Posterior vena cava (tissue), 2 donors: Measurements from ENCODE around the gene SF3A2. TPM values are rescaled to one million over a fixed set of nuclear protein-coding genes. Genes with fewer than 3 reads are reported as not detected.
"Not testable (repeated sequence)": the region's sequence is repeated elsewhere in the genome, so short reads cannot be mapped to it uniquely, and the experiment has no call there.

Experiments
- DNase-seq: peaks from one replicate; pipeline ENCODE4 v3.0.0-alpha.2; 2020; ENCODE audit warnings: low spot score
- intact Hi-C, 2 donors: fragments of 100-400 bp; cut with DNase I; formaldehyde crosslinking; loops; one replicate each; pipeline versions ENCODE4 v1.14.1 to v1.14.2; 2022 to 2023
- total RNA-seq, 2 donors: library from RNA; stranded (reverse); fragmentation: NEBNext Ultra II Directional; extraction: Animal tissue kit (Norgen Biotek cat#: 25700); gene quantifications; one replicate each; pipeline ENCODE4 v1.2.1, GENCODE V29; 2021
- donor health status: DM: yes; HTN: yes; CAD: no.
- donor health status: DM: yes; HTN: yes; CAD: no.

The SF3A2 gene
- total RNA-seq, 2 donors from 2014 or later = 35.0 to 36.6 TPM

DNA sequence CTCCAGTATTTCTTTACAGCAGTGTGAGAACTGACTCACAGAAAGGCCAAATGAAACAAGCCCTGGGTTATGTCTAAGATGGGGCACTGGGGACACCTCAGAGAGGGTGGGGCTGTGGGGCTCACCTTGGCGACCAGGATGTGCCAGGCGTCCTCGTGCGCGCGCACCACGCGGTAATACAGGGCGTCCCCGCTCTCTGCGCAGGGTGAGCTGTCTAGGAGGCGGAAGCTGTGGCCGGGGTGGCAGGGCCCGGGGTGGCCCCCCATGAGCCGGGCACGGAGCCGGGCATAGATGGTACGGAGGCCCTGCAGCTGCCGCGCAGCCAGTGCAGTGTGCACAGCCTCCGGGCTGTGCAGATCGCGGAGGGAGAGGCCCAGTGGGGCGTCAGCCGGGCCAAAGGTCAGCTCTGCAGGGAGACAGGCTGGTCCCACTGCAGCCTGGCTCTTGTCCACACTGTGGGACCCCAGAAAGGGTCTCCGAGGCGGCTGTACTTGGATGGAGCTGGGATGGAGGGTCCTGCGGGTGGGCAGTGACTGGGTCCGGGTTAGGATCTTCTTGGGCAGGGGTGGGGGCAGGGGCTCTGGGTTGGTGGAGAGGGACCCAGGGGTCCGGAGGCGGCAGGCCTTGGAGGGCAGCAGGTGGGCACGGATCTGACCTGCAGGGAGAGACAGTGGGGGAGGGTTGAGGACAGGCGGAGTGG lies 42.0 kb downstream of the SF3A2 start:
- intact Hi-C loops = loop anchor here in 1 of 2 donors (5.0 kb wide), 1 partner anchor 114 kb away; no protein-coding TSS in a partner anchor
- DNase-seq = no peak

DNA sequence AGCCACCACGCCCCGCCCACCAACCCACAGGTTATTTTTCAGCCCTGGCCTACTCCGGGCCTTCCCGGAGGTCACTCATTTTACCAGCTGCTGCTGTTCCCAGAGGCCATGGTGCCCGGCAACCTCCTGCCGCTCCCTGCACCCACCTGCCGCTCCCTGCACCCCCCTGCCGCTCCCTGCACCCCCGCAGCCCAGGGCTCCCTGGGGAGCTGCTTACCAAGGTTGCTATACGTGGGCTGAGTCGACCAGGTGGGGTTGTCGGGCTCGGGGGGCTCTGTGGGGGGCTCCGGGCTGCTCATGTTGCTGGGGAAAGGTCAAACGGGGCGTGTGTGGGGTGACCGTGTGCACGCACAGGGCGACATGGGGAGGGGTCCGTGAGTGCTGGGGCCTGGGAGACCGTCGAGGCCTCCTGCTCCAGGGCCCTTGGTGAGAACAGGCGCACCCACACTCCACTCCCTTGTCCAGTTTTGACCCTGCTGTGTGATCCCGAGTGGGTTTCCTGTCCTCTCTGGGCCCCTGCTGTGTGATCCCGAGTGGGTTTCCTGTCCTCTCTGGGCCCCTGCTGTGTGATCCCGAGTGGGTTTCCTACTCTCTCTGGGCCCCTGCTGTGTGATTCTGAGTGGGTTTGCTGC lies 44.1 kb downstream of the SF3A2 start:
- intact Hi-C loops = no loop called here

DNA sequence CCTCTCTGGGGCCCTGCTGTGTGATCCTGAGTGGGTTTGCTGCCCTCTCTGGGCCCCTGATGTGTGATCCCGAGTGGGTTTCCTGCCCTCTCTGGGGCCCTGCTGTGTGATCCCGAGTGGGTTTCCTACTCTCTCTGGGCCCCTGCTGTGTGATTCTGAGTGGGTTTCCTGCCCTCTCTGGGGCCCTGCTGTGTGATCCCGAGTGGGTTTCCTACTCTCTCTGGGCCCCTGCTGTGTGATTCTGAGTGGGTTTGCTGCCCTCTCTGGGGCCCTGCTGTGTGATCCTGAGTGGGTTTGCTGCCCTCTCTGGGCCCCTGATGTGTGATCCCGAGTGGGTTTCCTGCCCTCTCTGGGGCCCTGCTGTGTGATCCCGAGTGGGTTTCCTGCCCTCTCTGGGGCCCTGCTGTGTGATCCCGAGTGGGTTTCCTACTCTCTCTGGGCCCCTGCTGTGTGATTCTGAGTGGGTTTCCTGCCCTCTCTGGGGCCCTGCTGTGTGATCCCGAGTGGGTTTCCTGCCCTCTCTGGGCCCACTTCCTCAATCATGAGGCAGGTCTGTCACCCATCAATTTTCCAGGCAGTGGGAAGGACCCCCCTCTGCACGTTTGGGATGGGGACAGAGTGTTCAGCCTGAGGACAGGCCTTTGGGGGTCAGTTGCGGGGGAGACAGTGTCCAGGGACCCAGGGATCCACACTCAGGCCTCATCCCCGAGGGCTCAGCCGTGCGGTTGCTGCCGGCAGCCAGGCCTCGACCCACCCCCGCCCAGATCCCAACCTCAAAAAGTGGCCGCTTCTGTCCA lies 44.8 kb downstream of the SF3A2 start:
- DNase-seq, intact Hi-C loops: not testable (repeated sequence)

More for the DNA sequence above, 44.1 kb downstream of the SF3A2 start:
- DNase-seq = no peak

DNA sequence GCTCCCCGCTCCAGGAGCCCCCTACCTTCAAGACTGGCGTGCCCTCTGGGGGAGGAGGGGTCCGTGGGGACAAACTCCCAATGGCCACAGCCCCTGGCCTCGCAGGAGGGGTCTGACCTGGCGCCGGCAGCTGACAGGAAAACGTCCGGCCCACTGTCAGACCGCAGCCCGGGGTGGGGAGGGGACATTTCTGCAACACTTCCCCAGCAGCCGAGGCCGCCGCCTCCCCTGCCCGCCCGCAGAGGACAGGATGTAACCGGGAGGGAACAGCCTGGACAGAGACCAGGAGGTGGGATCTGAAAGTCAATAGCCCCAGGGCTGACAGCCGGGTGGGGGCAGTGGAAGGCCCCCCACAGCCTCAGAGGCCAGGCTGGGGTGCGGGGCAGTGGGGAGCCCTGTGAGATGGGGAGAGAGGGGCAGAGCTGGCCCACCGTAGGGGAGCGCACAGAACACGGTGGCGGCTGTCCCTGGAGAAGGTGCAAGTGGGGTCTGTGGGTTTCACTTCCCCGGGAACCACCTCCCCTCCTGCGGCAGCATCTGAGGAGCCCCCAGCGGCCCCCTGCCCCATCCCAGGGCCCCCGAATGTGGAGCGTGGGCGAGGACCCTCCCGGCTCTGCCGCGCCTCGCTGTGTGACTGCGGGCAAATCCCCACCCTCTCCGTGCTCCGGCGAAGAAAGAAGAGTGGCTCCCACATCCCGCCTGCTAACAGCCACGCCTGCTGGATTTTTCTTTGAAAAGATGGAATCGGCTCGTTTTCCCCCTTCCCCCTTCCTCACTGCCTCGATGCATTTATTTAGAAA lies 45.6 kb downstream of the SF3A2 start, which contains the start of gene PEAK3:
Gene PEAK3 (minus strand): TSS at position 114 of the 800 bp plus-strand sequence. CDS start 1,244 bp downstream, outside the sequence.
- intact Hi-C loops = no loop called here
- peak; percentile 95 for DNase-seq

DNA sequence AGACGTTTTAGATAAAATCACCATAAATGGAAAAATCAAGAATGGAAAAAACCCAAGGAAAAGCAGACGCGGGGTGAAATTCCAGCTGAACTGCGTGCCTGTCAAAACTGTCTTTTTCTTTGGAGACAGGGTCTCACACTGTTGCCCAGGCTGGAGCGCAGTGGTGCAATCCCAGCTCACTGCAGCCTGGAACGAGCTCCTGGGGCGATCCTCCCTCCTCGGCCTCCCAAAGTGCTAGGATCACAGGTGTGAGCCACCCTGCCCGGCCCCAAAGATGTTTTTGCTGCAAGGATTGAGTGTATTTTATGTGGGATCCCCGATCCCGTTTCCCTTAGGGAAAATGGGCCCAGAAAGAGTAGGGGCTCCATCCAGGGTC lies 46.2 kb downstream of the SF3A2 start:
- no peak for DNase-seq
- intact Hi-C loops = no loop called here

DNA sequence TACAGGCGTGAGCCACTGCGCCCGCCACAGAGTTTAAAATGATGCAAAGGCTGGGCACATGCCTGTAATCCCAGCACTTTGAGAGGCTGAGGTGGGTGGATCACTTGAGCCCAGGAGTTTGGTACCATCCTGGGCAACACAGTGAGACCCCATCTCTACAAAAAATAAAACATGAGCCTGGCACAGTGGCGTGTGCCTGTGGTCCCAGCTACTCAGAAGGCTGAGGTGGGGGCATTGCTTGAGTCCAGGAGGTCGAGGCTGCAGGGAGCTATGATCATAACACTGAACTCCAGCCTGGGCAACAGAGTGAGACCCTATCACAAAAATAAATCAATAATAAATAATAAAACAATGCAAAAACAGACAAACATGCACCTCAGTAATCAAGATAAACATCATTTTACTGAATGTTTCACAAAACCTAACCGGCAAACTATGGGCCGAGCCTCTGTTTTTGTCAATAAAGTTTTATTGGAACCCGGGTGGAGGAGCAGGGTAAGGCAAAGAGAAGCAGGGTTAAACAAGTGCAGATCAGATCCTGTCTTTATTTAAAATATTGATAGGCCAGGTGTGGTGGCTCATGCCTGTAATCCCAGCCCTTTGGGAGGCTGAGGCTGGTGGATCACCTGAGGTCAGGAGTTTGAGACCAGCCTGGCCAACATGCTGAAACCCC lies 47.3 kb downstream of the SF3A2 start:
- intact Hi-C loops = no loop called here
- no peak for DNase-seq

DNA sequence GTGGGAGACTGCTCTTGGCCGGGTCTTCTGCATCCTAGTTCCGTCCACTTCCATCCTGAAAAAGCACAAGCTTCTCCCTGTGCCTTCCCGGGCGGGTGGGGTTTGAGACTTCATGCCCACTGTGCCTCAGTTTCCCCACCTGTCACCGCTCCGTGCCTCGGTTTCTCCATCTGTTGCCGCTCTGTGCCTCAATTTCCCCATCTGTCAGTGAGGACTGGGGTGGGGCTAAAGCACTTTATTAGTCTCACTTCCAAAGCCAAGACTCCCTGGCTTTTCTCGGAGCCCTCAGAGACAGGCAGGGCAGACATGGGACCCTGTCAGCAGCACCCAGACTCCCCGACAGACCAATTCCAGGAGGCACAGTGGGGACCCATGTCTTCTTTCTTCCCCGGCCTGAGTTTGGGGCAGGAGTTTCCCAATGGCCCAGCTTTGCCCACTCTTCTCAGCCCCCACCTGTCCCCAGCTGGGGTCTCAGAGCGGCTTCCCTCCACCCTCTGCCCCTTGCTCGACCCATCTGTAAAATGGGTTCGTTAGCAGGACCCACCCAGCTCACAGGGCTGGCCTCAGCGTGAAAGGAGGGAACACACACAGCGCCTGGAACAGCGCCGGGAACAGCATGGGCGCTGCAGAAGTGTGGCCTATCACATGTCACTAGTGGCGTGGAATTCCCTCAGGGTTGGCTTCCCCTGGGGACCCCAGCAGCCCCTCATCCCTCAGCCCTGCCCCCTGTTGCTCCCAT lies 49.9 kb downstream of the SF3A2 start:
- intact Hi-C loops = no loop called here
- peak; percentile 73 for DNase-seq

DNA sequence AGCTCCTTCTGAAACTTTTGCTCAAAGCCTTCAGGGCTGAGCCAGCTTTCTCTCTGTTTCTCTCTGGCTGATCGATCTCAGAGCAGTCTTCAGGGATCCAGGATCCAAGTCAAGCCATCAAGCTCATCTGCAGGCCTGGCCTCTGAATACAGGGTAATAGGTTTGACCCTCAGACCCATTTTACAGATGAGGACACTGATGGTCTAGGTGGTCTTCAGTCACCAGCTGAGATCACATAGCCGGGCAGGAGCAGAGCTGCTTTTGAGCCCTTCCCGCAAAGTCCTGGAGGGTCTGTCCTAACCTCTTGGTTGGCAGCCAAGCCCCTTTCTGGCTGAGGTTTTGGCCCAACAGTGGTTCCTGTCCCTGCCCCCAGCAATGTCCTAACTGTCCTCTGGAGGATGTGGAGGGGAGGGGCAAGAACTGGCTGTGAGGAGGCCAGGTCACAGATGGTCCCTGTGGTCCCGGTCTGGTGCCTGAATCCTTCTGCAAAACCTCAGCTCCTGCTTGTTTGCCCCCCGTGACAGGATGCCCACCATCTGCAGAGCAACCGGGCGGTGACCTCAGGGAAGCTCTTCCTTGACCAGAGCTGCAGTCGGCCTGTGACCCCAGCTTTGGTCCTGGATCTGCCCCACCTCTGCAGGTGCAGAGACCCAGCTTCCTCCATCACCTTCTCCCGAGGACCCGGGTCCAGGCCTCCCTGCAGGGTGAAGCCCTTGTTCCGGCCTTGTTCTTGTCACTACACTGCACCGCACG lies 51.1 kb downstream of the SF3A2 start:
- intact Hi-C loops = no loop called here

DNA sequence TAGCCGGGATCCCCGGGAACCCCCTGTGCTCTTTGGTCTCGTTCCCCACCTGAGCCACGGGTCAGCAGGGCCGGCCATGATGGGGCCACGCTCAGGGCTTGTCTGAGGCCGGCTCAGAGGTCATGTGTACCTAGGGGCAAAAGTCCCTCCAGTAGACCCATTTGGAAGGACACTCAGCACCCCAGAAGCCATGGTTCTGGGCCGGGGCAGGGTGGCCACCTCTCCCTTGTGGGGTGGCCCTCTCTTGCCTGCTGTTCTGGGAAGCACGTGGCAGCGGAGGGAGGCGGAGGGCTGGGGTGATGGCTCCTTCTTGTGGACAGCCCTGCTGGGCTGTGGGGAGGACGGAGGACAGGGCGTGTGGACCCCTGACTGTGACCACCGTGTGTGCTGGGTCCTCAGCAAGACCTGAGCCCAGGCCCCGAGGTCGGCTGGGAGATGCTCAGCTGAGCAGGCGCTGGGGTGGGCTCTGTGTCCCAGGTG lies 51.8 kb downstream of the SF3A2 start:
- no peak for DNase-seq
- intact Hi-C loops = no loop called here

More for the DNA sequence above, 51.1 kb downstream of the SF3A2 start:
- peak; percentile 77 for DNase-seq

DNA sequence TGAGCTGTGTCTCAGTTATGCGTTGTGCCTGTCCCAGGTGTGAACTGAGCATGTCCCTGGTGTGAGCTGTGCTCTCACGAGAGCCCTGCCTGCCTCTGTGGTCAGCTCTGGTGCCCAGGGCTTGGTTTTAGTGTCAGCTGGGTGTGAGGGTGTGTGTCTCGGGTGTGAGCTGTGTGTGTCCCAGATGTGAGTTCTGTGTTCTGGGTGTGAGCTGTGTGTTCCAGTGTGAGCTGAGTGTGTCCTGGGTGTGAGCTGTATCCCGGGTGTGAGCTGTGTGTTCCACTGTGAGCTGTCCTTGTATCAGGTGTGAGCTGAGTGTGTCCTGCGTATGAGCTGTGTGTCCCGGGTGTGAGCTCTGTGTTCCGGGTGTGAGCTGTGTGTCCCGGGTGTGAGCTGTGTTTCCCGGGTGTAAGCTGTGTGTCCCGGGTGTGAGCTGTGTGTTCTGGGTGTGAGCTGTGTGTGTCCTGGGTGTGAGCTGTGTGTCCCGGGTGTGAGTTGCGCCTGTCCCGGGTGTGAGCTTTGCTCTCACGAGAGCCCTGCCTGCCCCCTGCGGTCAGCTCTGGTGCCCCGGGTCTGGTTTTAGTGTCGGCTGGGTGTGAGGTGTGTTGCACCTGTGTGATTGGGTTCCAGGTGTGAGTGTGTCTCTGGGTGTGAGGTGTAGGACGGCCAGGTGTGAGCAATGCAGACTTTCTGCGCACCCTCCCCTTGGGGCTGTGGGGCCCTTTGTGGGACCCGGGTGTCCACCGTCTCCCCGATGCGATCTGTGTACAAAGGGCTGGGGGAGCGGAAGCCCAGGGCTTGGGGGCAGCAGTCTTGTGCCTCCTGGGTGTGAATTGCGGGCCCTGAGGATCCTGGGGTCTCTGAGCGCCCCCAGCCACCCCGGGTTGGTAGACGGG lies 52.4 kb downstream of the SF3A2 start:
- intact Hi-C loops = no loop called here

DNA sequence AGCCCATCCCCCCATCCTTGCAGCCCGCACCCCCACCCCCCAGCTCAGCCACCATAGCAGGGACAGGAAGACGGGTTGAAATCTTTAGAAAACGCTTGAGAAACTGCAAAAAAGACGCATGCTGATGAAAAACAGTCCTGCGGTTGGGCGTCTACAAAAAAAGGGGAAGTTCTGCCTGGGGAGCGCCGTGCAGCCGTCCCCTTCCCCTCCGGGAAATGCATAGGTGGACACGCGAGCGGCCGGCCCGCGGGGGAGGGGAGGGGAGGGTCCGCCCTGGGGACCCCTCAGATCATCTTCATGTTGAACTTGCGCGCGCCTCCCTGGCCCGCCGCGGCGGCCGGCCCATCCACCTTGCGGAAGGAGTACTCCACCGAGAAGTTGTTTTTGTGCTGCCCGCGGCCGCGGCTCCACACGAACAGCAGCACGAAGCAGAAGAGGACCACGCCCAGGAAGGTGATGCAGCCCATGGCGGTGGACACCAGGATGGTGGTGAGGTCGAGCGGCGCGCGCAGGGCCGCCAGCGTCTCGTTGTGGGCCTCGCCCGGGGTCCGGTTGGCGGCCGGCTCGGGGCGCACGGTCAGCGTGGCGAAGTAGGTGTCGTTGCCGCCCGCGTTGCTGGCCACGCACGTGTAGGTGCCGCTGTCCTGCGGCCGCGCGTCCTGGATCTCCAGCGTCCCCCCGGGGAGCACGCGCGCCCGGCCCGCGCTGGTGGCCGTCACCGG lies 53.3 kb downstream of the SF3A2 start:
- DNase-seq = peak; percentile 88
- intact Hi-C loops = no loop called here

More for the DNA sequence above, 52.4 kb downstream of the SF3A2 start:
- no peak for DNase-seq

DNA sequence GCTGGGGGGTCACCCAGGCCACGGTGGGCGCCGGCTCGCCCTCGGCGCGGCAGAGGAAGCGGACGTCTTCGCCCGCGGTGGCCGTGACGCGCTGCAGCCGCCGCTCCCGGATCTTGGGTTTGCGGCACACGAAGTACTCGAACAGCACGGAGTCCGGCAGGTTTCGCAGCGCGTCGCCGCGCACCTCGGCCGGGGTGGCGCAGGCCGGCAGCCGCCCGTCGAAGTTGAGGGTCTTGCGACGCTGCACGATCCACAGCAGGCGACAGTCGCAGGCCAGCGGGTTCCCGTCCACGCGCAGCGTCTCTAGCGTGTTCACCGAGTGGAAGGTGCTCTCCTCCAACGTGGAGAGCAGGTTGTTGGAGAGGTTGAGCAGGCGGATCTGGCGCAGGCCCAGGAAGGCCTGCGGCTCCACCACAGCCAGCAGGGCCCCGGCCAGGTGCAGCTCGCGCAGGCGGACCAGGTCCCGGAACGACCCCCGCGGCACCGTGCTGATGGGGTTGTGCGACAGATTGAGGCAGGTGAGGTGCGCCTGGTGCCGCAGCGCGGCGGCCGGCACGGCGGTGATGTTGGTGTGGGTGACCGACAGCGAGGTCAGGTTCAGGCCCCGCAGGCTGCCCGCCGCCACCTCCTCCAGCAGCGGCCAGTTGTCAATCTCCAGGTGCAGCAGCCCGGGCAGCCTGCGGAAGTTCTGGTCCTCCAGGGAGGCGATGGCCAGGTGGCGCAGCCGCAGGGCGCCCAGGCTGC lies 54.0 kb downstream of the SF3A2 start:
- intact Hi-C loops = no loop called here
- DNase-seq = no peak

DNA sequence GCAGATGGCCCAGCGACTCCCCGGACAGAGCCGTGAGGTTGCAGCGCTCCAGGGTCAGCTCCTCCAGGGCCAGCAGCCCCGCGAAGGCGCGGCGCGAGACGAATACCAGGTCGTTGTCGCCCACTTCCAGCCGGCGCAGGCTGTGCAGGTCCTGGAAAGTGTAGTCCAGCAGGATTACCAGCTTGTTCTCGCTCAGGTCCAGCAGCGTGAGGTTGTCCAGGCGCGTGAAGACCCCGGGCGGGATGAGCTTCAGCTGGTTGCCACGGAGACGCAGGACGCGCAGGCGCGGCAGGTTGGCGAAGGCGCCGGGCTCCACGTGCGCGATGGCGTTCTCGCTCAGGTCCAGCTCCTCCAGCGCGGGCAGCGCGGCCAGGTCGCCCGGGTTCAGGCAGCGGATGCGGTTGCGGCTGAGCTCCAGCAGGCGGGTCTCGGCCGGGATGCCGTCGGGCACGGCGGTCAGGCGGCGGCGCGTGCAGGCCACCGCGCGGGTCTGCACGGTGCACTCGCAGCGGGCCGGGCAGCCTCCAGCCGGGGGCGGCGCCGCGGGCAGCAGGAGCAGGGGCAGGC lies 54.6 kb downstream of the SF3A2 start:
- intact Hi-C loops = no loop called here
- DNase-seq = no peak

DNA sequence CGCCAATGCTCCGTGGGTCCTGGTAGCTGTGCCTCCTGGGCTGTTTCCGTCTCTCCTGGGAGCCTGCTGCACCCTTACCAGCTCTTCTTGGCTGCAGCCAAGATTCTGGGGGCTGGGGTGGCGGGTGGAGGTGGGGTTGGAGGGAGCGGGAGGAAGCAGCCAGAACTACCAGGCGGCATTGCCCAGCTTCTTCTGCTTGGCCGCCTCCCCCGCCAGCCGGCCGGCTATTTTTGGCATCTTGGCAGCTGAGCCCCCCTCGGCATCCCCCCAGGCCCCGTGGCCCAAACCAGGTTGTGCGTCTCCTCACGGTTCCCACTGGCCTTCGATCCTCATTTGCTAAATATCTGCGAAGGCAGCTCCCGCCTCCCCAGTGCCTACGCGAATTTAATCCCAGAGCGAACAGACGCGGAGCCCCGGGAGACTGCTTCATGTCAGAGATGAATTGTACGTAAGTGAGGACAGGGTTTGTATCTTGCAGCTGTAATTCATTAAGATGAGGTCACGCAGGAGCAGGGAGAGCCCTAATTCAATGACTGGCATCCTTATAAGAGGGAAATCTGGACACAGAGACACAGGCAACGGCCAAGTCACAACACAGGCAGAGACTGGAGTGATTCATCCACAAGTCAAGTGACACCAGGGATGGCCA lies 58.2 kb downstream of the SF3A2 start:
- intact Hi-C loops = no loop called here
- DNase-seq = peak; percentile 78
